H54 (cell line): ENCODE data around the gene UNKL.
A peak's percentile ranks its signal among the peaks of the same experiment; 100 is the strongest.

Experiments
- DNase-seq: peaks from one replicate; pipeline ENCODE4 v3.0.0; 2011; ENCODE audit warnings: low spot score, mixed read lengths; ENCODE audit not compliant: insufficient read length
- FAIRE-seq: peaks from 3 replicates; lab custom pipeline; 2011; peaks lifted over from hg19 to GRCh38; lab: Jason Lieb, UNC
- POLR2A ChIP-seq: IDR thresholded peaks from 2 replicates; pipeline ENCODE4 v1.6.1; 2011; ENCODE audit warnings: low read depth, mild to moderate bottlenecking, low read length

Gene UNKL

DNA sequence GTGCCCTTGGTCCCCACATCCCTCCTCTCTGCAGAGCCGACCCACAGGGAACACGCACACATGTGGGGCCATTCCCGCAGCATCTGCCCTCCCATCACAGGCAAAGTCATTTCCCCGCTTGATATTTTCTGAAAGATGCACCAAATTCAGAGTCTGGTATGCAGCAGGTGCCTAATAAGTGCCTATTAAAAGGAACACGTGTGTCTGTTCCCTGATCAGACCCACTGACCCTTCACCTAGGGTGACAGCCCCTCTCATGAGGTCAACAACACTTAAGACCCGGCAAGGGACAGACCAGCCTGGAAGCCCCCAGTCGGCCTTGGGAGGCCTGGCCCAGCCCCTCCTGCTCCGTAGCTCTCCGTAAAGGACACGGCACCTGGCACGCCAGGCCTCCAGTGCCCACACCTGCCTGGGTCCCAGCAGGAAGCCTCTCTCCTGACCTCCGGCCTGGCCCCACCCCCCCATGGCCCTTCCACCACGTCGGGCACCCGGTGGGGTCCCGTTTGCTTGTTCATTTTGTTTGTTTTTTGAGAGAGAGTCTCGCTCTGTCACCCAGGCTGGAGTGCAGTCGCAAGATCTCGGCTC, 20.0 kb downstream of the UNKL start:
- FAIRE-seq (no peak), DNase-seq (no peak)
- TF ChIP-seq POLR2A = no peak

DNA sequence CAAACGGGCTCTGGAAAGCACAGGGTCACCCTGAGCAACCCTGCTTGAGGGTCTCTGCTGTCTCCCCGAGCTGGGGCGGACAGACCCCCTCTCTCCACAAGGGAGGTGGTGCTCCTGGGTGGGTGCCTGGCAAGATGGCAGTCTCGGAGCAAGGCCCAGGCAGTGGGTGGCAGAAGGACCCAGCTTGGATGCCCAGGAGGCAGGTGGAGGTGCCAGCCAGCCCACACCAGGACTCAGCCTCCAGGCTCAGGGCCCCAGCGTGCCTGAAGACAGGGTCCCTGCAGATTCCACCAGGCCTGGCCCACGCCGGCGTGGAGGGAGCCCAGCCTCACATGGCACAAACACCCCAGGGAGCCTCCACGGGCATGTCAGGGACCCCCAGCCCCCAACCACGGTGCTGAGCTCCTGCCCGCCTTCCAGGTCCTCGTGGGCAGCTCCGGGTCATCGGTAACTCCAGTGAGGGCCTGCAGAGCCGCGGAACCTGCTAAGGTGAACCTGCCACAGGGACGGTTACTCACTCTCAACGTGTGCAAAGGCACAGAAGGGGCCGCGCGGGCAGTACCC, 20.8 kb downstream of the UNKL start:
- no peak for TF ChIP-seq POLR2A
- DNase-seq (no peak), FAIRE-seq (no peak)

DNA sequence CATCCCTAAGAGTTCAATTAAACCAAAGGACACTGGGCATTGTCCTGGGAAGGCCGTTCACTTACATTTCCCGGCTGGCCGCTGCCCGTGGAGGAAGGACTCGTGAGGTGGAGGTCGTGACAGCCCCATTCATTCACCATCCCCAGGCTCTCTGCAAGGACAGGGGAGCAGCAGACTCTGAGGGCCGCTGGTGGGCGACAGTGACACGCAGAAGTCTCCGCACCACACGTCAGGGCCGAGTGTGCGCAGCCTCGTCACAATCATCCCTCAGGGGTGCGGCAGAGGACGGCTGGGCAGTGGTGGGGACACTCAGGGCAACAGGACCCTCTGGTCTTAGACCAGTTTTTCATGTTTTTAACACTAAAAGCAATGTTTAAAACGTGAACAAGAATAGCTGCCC, 21.7 kb downstream of the UNKL start:
- no peak for FAIRE-seq
- no peak for DNase-seq
- TF ChIP-seq POLR2A = no peak

DNA sequence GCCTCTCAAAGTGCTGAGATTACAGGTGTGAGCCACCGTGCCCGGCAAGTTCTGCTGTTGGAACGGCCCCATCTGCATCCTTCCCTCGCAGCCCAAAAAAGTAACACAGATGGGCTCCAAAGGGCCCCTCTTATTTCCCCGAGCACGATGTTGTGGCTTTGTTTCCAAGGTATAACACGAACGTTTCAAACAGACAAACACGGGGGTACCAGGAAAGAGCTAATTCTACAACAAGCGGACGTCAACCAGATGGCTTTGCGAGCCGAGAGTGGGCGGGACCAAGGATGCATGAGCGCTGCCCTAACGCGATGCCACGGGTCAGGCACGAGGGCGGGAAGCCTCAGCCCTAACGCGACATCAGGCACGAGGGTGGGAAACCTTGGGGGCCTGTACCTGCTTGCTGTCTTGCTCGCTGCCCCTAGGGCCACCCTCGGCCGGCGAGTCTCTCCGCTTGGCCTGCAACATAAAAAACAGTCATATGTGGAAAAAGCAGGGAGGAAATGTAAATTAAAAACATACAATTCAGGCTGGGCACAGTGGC, 24.2 kb downstream of the UNKL start:
- no peak for TF ChIP-seq POLR2A
- DNase-seq = no peak
- no peak for FAIRE-seq

DNA sequence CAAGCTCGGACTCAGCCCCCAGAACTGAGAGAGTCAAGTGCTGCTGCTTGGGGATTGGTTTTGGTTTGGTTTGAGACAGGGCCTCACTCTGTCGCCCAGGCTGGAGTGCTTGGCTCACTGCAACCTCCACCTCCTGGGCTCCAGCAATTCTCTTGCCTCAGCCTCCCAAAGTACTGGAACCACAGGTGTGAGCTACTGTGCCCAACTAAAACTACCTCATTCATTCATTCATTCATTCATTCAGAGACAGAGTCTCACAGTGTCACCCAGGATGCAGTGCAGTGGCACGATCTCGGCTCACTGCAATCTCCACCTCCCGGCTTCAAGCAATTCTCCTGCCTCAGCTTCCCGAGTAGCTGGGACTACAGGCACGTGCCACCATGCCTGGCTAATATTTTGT, 24.7 kb downstream of the UNKL start:
- FAIRE-seq (no peak), DNase-seq (no peak)
- no peak for TF ChIP-seq POLR2A

DNA sequence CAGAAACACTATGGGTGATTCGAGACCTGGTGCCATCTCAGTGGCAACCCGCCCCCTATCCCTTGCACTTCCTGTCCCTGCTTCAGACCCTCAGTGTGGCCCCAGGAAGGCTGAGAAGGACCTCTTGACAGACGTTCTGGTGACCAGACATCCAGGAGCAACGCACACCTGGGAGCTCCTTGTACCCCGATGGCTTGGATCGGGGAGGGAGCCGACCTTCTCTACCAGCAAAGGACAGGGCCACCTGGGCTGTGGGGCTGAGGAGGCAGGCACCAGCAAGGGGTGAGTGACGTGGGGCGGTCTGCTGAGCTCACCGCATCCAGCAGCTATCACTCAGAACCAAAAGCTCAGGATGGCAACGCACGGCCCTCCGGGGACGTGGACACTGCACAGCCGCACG, 27.2 kb downstream of the UNKL start:
- FAIRE-seq = no peak
- TF ChIP-seq POLR2A = no peak

DNA sequence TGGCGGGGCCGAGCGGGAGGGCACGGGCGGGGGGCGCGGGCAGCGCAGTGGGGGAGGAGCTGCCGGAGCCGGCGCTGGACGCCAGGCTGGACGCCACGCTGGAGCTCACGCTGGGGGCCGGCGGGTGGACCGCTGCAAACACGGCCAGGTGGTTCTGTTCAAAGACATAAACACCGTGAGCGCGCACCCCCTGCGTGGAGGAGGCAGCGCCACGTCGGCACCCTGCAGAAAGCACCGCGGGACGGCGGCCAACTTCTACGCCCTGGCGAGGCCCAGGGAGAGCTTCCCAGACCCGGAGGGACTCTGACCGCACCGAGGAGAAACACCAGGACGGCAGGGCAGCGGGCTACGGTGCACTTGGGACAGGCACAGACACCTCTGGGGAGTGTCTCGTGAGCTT, 29.3 kb downstream of the UNKL start:
- TF ChIP-seq POLR2A = no peak
- FAIRE-seq (no peak), DNase-seq (no peak)

More for the DNA sequence above, 27.2 kb downstream of the UNKL start:
- DNase-seq = no peak

DNA sequence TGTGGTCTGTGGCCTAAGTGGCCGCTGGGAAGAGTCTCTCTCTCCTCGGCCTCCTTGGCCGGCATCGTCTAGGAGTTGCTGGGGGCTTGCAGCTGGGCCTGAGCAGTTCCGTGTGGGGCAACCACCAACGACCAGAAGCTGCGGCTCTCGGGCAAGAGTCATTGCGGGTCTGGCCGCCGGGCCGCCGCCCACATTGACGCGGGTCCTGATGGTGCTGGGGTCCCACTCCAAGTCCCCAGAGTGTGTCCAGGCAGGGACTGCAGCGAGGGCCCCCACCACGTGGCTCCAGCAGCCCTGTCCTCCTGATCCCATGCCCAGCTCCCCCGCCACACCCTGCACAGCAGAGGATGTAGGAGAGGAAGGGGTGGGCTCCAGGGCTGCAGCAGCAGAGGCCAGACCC, 30.9 kb downstream of the UNKL start:
- DNase-seq = no peak
- TF ChIP-seq POLR2A = no peak
- no peak for FAIRE-seq

DNA sequence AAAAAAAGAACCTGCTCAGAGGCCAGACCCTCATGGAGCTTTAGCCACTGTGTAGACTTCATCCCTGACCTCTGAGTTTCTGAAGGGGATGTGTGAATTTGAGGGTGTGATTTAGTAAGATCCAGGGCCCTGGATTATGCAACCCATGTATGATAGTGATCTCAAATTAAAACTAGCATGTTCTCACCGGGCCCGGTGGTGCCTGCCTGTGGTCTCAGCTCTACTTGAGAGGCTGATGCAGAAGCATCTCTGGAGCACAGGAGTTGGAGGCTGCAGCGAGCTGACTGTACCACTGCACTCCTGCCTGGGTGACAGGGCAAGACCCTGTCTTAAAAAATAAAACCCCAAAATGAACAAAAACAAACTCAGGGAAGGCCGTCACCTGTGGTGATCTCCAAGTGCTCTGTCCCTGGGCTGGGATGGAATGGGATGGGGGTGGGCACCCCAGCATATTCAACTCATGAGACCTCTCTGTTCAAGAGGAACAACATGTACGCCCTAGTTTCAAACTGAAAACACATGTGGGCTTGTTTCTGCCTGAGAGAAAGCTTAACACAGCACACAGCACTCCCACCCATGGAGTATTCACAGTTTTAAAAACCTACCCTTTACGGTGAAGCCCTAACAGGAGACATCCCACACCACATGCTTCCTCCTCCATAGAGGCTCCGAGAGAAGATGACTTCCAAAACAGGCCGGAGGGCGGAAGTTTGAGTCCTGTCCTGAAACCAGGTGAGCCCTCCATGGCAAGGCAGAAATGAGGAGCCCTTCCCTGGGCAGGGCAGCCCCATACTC, 32.7 kb downstream of the UNKL start:
- FAIRE-seq (no peak), DNase-seq (no peak)
- no peak for TF ChIP-seq POLR2A

DNA sequence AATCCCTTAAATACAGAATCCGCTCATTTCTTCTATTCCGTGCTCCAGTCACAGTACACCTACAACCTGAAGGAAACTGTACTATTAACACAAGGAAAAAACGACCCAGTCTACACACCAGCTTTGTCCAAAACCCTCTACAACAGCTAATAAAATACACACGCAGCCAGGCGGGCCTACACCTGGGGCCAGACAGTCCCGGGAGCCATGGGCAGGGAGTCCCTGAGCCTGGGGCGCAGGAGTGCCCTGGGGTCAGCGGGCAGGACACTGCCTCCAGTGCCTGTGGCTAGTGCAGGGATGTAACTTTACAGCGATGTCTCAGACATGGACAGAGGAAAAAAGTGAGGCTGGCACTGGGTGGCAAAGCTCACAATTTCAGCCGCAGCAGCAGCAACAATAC, 34.3 kb downstream of the UNKL start:
- DNase-seq (no peak), FAIRE-seq (no peak)
- no peak for TF ChIP-seq POLR2A

DNA sequence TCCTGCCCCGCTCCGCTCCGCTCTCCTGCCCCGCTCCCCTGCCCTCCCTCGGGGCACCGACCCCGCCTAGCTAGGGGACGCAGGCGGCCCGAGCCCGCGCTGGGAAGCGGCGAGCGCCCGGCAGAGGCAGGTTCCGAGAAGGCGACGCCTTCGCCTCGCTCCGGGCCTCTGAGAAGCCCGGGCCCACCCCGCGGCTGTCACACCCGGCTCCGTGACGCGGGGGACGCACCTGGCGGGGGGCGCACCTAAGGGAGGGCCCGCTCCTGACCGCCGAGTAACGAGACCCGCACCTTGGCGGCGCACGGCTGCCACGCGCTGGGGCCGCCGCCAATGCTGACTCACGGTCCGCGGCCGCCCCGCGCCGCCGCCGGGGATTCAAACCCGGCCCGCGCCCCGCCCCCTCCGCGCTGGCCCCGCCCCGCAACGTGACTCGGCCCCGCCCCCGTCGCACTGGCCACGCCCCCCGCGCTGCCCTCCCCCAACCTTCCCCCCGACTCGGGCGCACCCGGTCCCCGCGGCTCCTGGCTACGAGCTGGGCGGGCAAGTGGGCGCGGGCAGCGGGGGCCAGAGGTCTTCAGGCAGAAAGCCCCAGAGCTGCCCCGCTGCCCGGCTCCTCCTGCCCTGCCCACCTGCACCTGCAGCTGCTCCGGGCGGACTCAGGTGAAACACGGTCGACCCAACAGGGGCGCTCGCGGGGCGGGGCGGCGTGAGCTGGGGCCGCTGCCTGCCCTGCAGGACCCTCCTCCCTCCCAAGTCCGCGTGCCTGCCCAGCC, 35.0 kb downstream of the UNKL start:
- no peak for FAIRE-seq

DNA sequence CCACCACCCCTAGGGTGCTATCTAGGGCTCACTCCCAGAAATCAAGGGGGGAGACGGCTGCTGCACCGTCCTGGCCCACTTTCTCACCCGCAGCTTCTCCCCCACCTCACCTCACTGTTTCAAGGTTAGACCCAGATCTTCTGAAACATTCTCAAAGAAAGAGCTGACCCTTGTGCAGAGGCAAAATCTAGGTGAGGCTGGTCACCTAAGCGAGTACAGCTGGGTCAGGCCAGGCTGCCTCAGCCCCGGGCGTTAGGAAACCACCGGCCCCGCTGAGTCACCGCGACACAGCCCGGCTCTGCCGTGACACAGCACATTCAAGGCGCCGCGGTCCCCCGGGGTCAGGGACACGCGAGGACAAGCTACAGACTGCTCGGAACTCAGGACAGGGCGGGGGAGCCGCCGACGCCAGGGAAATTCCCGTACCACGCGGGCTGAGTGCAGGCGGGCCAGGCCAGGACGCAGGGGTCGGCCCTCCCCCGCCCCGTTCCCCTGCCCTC, 35.6 kb downstream of the UNKL start:
- peak; percentile 95 for DNase-seq
- TF ChIP-seq POLR2A = peak; percentile 28
- FAIRE-seq = peak; percentile 52

More for the DNA sequence above, 35.0 kb downstream of the UNKL start:
- TF ChIP-seq POLR2A = peak; percentile 79
- DNase-seq = peak; percentile 77

DNA sequence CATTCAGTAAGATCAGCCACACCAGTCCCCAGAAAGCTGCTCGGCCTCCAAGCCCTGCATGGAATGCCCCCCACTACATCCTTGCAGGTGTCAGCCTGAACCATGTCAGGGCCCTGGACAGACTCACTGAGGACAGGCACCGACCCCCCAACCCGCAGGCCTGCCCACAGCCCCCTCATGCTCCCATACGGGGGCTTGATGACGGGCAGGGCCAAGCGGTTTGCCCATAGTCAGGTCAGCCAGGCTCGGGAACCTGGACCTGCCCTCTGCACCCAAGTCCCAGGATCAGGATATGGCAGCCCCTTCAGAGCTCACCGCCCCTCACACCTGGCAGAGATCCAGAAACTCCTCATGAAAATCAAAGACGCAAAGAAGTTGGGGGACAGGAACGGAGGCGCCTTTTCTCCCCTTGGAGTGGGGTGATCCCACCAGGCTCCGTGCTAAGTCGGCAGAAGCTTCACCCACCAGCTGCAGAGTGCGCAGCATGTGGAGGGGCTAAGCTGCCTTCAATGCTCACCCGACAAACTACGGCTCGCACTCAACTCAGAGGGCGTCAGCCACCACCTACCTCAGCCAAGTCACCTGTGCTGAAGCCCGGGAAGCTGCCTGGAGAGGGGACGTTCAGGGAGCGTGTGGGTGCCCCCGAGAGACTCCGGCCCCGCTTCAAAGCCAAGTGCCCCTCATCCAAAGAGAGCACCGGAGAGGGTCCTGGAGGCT, 36.3 kb downstream of the UNKL start:
- no peak for TF ChIP-seq POLR2A
- no peak for FAIRE-seq
- no peak for DNase-seq
